Natural killer cell (primary cell): ENCODE measurements around the gene CRADD. TPM values are rescaled to one million over a fixed set of nuclear protein-coding genes. Genes with fewer than 3 reads are reported as not detected.

Experiments
- ATAC-seq, 3 donors: fragments of 150-1000 bp in 2 of 3; fragments of 200-7000 bp in 1 of 3; cut with Tn5 transposase; 1 replicate in 1 of 3; 2 replicates in 2 of 3; pipeline ENCODE4 v1.10.0; 2021; ENCODE audit warnings: mild to moderate bottlenecking in 2 of 3, moderate library complexity in 2 of 3
- DNase-seq, 2 donors: peaks; one replicate each; pipeline versions ENCODE4 v3.0.0 to v3.0.0-alpha.2; 2013 to 2021; ENCODE audit warnings: mixed read lengths in 1 of 2
- H3K27ac ChIP-seq: one replicate; pipeline ENCODE4 v1.5.1; 2013; ENCODE audit warnings: mild to moderate bottlenecking, low read length
- H3K27me3 ChIP-seq: one replicate; pipeline ENCODE4 v1.6.1; 2013; ENCODE audit warnings: low read length; ENCODE audit not compliant: control insufficient read depth, insufficient read depth
- H3K36me3 ChIP-seq: one replicate; pipeline ENCODE4 v1.6.1; 2013; ENCODE audit warnings: low read length; ENCODE audit not compliant: control insufficient read depth, insufficient read depth
- H3K4me1 ChIP-seq: one replicate; pipeline ENCODE4 v1.6.1; 2013; ENCODE audit warnings: low read length; ENCODE audit not compliant: control insufficient read depth, insufficient read depth
- H3K4me3 ChIP-seq: one replicate; pipeline ENCODE4 v1.5.1; 2013; ENCODE audit warnings: low read length
- H3K9me3 ChIP-seq: one replicate; pipeline ENCODE4 v1.6.1; 2013; ENCODE audit warnings: low read length; ENCODE audit not compliant: control insufficient read depth, insufficient read depth
- H3K27ac Mint-ChIP-seq, 2 donors: one replicate each; pipeline ENCODE4 v1.8.0; 2022; ENCODE audit warnings: mild to moderate bottlenecking in 2 of 2, mixed read lengths in 2 of 2, moderate library complexity in 1 of 2
- H3K27me3 Mint-ChIP-seq, 2 donors: one replicate each; pipeline ENCODE4 v1.8.0; 2022; ENCODE audit warnings: low read depth in 2 of 2, mixed read lengths in 2 of 2
- H3K36me3 Mint-ChIP-seq: one replicate; pipeline ENCODE4 v1.8.0; 2022; ENCODE audit warnings: mixed read lengths
- H3K4me1 Mint-ChIP-seq, 2 donors: one replicate each; pipeline ENCODE4 v1.8.0; 2022; ENCODE audit warnings: mixed read lengths in 2 of 2
- H3K4me3 Mint-ChIP-seq: one replicate; pipeline ENCODE4 v1.8.0; 2022; ENCODE audit warnings: mild to moderate bottlenecking, moderate library complexity, mixed read lengths
- H3K9me3 Mint-ChIP-seq, 2 donors: one replicate each; pipeline ENCODE4 v1.8.0; 2022; ENCODE audit warnings: mixed read lengths in 2 of 2
- WGBS: methylation state at CpG from one replicate; pipeline ENCODE4 v1.1.7; 2013; ENCODE audit warnings: missing lambda C conversion rate; ENCODE audit not compliant: insufficient coverage; 5-methylcytosine and 5-hydroxymethylcytosine counted together
- intact Hi-C: fragments of 100-400 bp; cut with micrococcal nuclease; formaldehyde crosslinking; loops from one replicate; pipeline ENCODE4 v1.14.2; 2022
- total RNA-seq, 4 donors: library from RNA; stranded (reverse); fragments of 120-200 nt in 1 of 4; gene quantifications; one replicate each; pipeline versions ENCODE4 v1.2.3 to v1.2.4, GENCODE V29; 2013 to 2022
- TF ChIP-seq, protein P1 (sequence below): fragments of 200-600 bp; IDR thresholded peaks from one replicate; pipeline ENCODE4 v1.8.0; 2022; ENCODE audit warnings: antibody characterized with exemption

Gene CRADD
- total RNA-seq, 3 donors from 2014 or later (not counting 1 experiment from before 2014, with no cell fraction given), result 19.1 to 27.5 (median 26.4) TPM

GRCh38 chr12:93698307-93699092 is 21.3 kb downstream of the CRADD start:
- no peak overlapping the region for H3K27ac Mint-ChIP-seq
- 77% methylated on average over 2 of the region's 3 CpGs for WGBS
- no peak for DNase-seq

GRCh38 chr12:93699271-93700145 is 22.3 kb downstream of the CRADD start:
- WGBS, result 90% methylated on average over 7 of the region's 9 CpGs
- Histone ChIP-seq H3K36me3 (no peaks in the 10 kb centered on the region), H3K27ac (no peak overlapping the region), H3K4me3 (no peak overlapping the region), H3K9me3 (no peaks in the 10 kb centered on the region), H3K27me3 (no peaks in the 10 kb centered on the region), H3K4me1 (no peaks in the 10 kb centered on the region)
- no peaks in the 10 kb centered on the region for H3K9me3 Mint-ChIP-seq
- H3K27ac Mint-ChIP-seq, result no peak overlapping the region
- H3K27me3 Mint-ChIP-seq, result no peaks in the 10 kb centered on the region
- TF ChIP-seq, protein P1, sequence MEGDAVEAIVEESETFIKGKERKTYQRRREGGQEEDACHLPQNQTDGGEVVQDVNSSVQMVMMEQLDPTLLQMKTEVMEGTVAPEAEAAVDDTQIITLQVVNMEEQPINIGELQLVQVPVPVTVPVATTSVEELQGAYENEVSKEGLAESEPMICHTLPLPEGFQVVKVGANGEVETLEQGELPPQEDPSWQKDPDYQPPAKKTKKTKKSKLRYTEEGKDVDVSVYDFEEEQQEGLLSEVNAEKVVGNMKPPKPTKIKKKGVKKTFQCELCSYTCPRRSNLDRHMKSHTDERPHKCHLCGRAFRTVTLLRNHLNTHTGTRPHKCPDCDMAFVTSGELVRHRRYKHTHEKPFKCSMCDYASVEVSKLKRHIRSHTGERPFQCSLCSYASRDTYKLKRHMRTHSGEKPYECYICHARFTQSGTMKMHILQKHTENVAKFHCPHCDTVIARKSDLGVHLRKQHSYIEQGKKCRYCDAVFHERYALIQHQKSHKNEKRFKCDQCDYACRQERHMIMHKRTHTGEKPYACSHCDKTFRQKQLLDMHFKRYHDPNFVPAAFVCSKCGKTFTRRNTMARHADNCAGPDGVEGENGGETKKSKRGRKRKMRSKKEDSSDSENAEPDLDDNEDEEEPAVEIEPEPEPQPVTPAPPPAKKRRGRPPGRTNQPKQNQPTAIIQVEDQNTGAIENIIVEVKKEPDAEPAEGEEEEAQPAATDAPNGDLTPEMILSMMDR, result no peak
- intact Hi-C loops, result no loop called here
- no peaks in the 10 kb centered on the region for H3K36me3 Mint-ChIP-seq
- peaks cover 19 to 31% of the 10 kb centered on the region in 2 donors for H3K4me1 Mint-ChIP-seq
- DNase-seq (no peak), ATAC-seq (no peak)
- no peak overlapping the region for H3K4me3 Mint-ChIP-seq

More at GRCh38 chr12:93698307-93699092, 21.3 kb downstream of the CRADD start:
- Mint-ChIP-seq H3K36me3 (no peaks in the 10 kb centered on the region), H3K9me3 (no peaks in the 10 kb centered on the region), H3K4me3 (no peak overlapping the region), H3K4me1 (peaks cover 13 to 27% of the 10 kb centered on the region in 2 donors), H3K27me3 (no peaks in the 10 kb centered on the region)
- Histone ChIP-seq H3K4me3 (no peak overlapping the region), H3K27ac (no peak overlapping the region), H3K4me1 (no peaks in the 10 kb centered on the region), H3K36me3 (no peaks in the 10 kb centered on the region), H3K9me3 (no peaks in the 10 kb centered on the region), H3K27me3 (no peaks in the 10 kb centered on the region)
- TF ChIP-seq, protein P1, result no peak
- intact Hi-C loops, result no loop called here
- ATAC-seq, result no peak

- WGBS, result 94% methylated on average over 2 of the region's 3 CpGs
- Mint-ChIP-seq H3K27ac (no peak overlapping the region), H3K27me3 (no peaks in the 10 kb centered on the region), H3K4me3 (no peak overlapping the region), H3K36me3 (no peaks in the 10 kb centered on the region), H3K9me3 (no peaks in the 10 kb centered on the region), H3K4me1 (peaks cover 33 to 37% of the 10 kb centered on the region in 2 donors)
- Histone ChIP-seq H3K4me3 (no peak overlapping the region), H3K36me3 (no peaks in the 10 kb centered on the region), H3K27ac (no peak overlapping the region), H3K9me3 (no peaks in the 10 kb centered on the region), H3K4me1 (no peaks in the 10 kb centered on the region), H3K27me3 (no peaks in the 10 kb centered on the region)
- DNase-seq (no peak), ATAC-seq (no peak)
- TF ChIP-seq, protein P1, result no peak
- intact Hi-C loops, result no loop called here
These were observed 25.6 kb downstream of the CRADD start for GRCh38 chr12:93702707-93703315.
